ENCODE results near the gene ANKS1B.

Gene ANKS1B

GRCh38 chr12:99212275-99212674, 772.5 kb downstream of the ANKS1B start:
- TF ChIP-seq CTCF (conservative IDR thresholded peaks at IDR 0.05; ENCODE audit: low read depth, low read length): no peak
- no peak for DNase-seq (ENCODE audit: low read depth)
- H3K4me3 ChIP-seq (ENCODE audit: low read depth, low read length): no peak overlapping the region

GRCh38 chr12:99205111-99205510, 779.6 kb downstream of the ANKS1B start:
- no peak overlapping the region for H3K4me3 ChIP-seq (ENCODE audit: low read depth, low read length)
- no peak for TF ChIP-seq CTCF (conservative IDR thresholded peaks at IDR 0.05; ENCODE audit: low read depth, low read length)
- no peak for DNase-seq (ENCODE audit: low read depth)

GRCh38 chr12:99201906-99202645, 782.7 kb downstream of the ANKS1B start:
- no peak for DNase-seq (ENCODE audit: low read depth)
- no peak overlapping the region for H3K4me3 ChIP-seq (ENCODE audit: low read depth, low read length)
- no peak for TF ChIP-seq CTCF (conservative IDR thresholded peaks at IDR 0.05; ENCODE audit: low read depth, low read length)

- no peak for TF ChIP-seq CTCF (conservative IDR thresholded peaks at IDR 0.05; ENCODE audit: low read depth, low read length)
- DNase-seq (ENCODE audit: low read depth): no peak
- H3K4me3 ChIP-seq (ENCODE audit: low read depth, low read length): no peak overlapping the region
These were observed 783.9 kb downstream of the ANKS1B start for GRCh38 chr12:99200711-99201384.

- TF ChIP-seq CTCF (conservative IDR thresholded peaks at IDR 0.05; ENCODE audit: low read depth, low read length): no peak
- H3K4me3 ChIP-seq (ENCODE audit: low read depth, low read length): no peak overlapping the region
- DNase-seq (ENCODE audit: low read depth): no peak
These were observed 789.3 kb downstream of the ANKS1B start for GRCh38 chr12:99195474-99195873.

GRCh38 chr12:99192489-99192888, 792.2 kb downstream of the ANKS1B start:
- H3K4me3 ChIP-seq (ENCODE audit: low read depth, low read length): no peak overlapping the region
- no peak for TF ChIP-seq CTCF (conservative IDR thresholded peaks at IDR 0.05; ENCODE audit: low read depth, low read length)
- DNase-seq (ENCODE audit: low read depth): no peak

- no peak for TF ChIP-seq CTCF (conservative IDR thresholded peaks at IDR 0.05; ENCODE audit: low read depth, low read length)
- H3K4me3 ChIP-seq (ENCODE audit: low read depth, low read length): no peak overlapping the region
- no peak for DNase-seq (ENCODE audit: low read depth)
These were observed 807.9 kb downstream of the ANKS1B start for GRCh38 chr12:99176871-99177270.

All from choroid plexus epithelial cell (primary cell).